ENCODE data around the gene STX8.

- TF ChIP-seq EZH2 (IDR thresholded peaks at IDR 0.05; ENCODE audit: borderline replicate concordance, low read depth, low read length, severe bottlenecking) (no peak), CTCF (IDR thresholded peaks at IDR 0.05; ENCODE audit: borderline replicate concordance, extremely low read depth, low read length, poor library complexity, severe bottlenecking) (no peak)
Measured at GRCh38 chr17:9557161-9557755, 18.4 kb downstream of the STX8 start.

Data from DND-41 (cell line).